ENCODE measurements around the gene PTDSS2. TPM values are rescaled to one million over a fixed set of nuclear protein-coding genes. Genes with fewer than 3 reads are reported as not detected.

The PTDSS2 gene
- total and polyA plus RNA-seq, 7 donors: 11.8 to 26.0 (median 19.6) TPM

- H3K9me3 ChIP-seq: no peaks in the 10 kb centered on the region
- no peak for TF ChIP-seq CTCF (IDR thresholded peaks at IDR 0.05)
- H3K4me3 ChIP-seq: no peak overlapping the region
- no peaks in the 10 kb centered on the region for H3K4me1 ChIP-seq
- intact Hi-C loops (cut with DNase I): no loop called here
- WGBS, 3 donors: 76 to 86% (median 81%) methylated on average over 16 to 17 of the region's 17 CpGs
- H3K27me3 ChIP-seq (ENCODE audit: insufficient read depth in 3 of 3, low read length in 2 of 3): peaks cover 0 to 30% (median 20%) of the 10 kb centered on the region in 3 donors
- DNase-seq: peak in 1 of 2 donors; percentile 42
- no peak for ATAC-seq
- H3K36me3 ChIP-seq (ENCODE audit: insufficient read depth in 1 of 2, low read depth in 1 of 2): no peaks in the 10 kb centered on the region
- no peak overlapping the region for H3K27ac ChIP-seq
Observed at GRCh38 chr11:437228-437870, 12.7 kb upstream of the PTDSS2 start.

- WGBS, 3 donors: 78 to 84% (median 81%) methylated on average over 20 to 21 of the region's 21 CpGs
Observed at GRCh38 chr11:438101-438844, 11.8 kb upstream of the PTDSS2 start.

GRCh38 chr11:439315-440064 lies 10.6 kb upstream of the PTDSS2 start:
- Histone ChIP-seq H3K27me3 (ENCODE audit: insufficient read depth in 3 of 3, low read length in 2 of 3) (peaks cover 0 to 49% (median 26%) of the 10 kb centered on the region in 3 donors), H3K9me3 (no peaks in the 10 kb centered on the region), H3K4me1 (no peaks in the 10 kb centered on the region), H3K27ac (no peak overlapping the region), H3K4me3 (no peak overlapping the region), H3K36me3 (ENCODE audit: insufficient read depth in 1 of 2, low read depth in 1 of 2) (no peaks in the 10 kb centered on the region)
- no peak for TF ChIP-seq CTCF (IDR thresholded peaks at IDR 0.05)
- 51 to 62% (median 56%) methylated on average over 23 of the region's 23 CpGs for WGBS, 3 donors
- DNase-seq (peak in 1 of 2 donors; percentile 44), ATAC-seq (no peak)
- intact Hi-C loops (cut with DNase I): no loop called here

More at GRCh38 chr11:438101-438844, 11.8 kb upstream of the PTDSS2 start:
- TF ChIP-seq CTCF (IDR thresholded peaks at IDR 0.05): no peak
- Histone ChIP-seq H3K4me3 (no peak overlapping the region), H3K36me3 (ENCODE audit: insufficient read depth in 1 of 2, low read depth in 1 of 2) (no peaks in the 10 kb centered on the region), H3K27me3 (ENCODE audit: insufficient read depth in 3 of 3, low read length in 2 of 3) (peaks cover 0 to 38% (median 23%) of the 10 kb centered on the region in 3 donors), H3K4me1 (no peaks in the 10 kb centered on the region), H3K9me3 (no peaks in the 10 kb centered on the region), H3K27ac (no peak overlapping the region)
- peak; percentile 11 to 36 for DNase-seq
- intact Hi-C loops (cut with DNase I): no loop called here
- ATAC-seq: no peak

GRCh38 chr11:440065-441042 lies 9.7 kb upstream of the PTDSS2 start:
- peaks cover 0 to 53% (median 26%) of the 10 kb centered on the region in 3 donors for H3K27me3 ChIP-seq (ENCODE audit: insufficient read depth in 3 of 3, low read length in 2 of 3)

More at GRCh38 chr11:440065-441042, 9.7 kb upstream of the PTDSS2 start:
- ATAC-seq (no peak), DNase-seq (peak in 1 of 2 donors; percentile 49)
- no peaks in the 10 kb centered on the region for H3K4me1 ChIP-seq
- no peak for TF ChIP-seq CTCF (IDR thresholded peaks at IDR 0.05)
- H3K36me3 ChIP-seq (ENCODE audit: insufficient read depth in 1 of 2, low read depth in 1 of 2): no peaks in the 10 kb centered on the region
- no peaks in the 10 kb centered on the region for H3K9me3 ChIP-seq
- H3K4me3 ChIP-seq: no peak overlapping the region
- intact Hi-C loops (cut with DNase I): no loop called here
- 84 to 91% (median 86%) methylated on average over 26 to 27 of the region's 27 CpGs for WGBS, 3 donors
- no peak overlapping the region for H3K27ac ChIP-seq

All from psoas muscle (tissue), 8 donors.